Smooth muscle cell (in vitro differentiated cells): ENCODE data around the gene GSTT2B. TPM values are rescaled to one million over a fixed set of nuclear protein-coding genes. Genes with fewer than 3 reads are reported as not detected.
"Not testable (repeated sequence)": the region's sequence is repeated elsewhere in the genome, so short reads cannot be mapped to it uniquely, and the experiment has no call there.

Experiments
- DNase-seq: peaks from one replicate; lab custom pipeline; 2025; ENCODE audit not compliant: unreplicated experiment; lab: John Stamatoyannopoulos, UW
- H2AFZ ChIP-seq: fragments of 200-600 bp; sonication (generic); 2 replicates; pipeline ENCODE4 v1.6.0; 2016; ENCODE audit warnings: antibody characterized with exemption, low read depth, mild to moderate bottlenecking
- H3F3A ChIP-seq: fragments of 200-600 bp; sonication (generic); 2 replicates; pipeline ENCODE4 v1.6.0; 2017; ENCODE audit warnings: antibody characterized with exemption, low read depth
- H3K27ac ChIP-seq: fragments of 200-600 bp; sonication (generic); 2 replicates; pipeline ENCODE4 v1.5.1; 2016; ENCODE audit warnings: low read depth, mild to moderate bottlenecking
- H3K27me3 ChIP-seq: fragments of 200-600 bp; sonication (generic); 2 replicates; pipeline ENCODE4 v1.6.1; 2016; ENCODE audit warnings: low read depth, mild to moderate bottlenecking
- H3K36me3 ChIP-seq: fragments of 200-600 bp; sonication (generic); 2 replicates; pipeline ENCODE4 v1.5.1; 2016; ENCODE audit warnings: low read depth
- H3K4me1 ChIP-seq: fragments of 200-600 bp; sonication (generic); 2 replicates; pipeline ENCODE4 v1.5.1; 2016; ENCODE audit warnings: low read depth
- H3K4me2 ChIP-seq: fragments of 200-600 bp; sonication (generic); 2 replicates; pipeline ENCODE4 v1.6.0; 2016; ENCODE audit warnings: mild to moderate bottlenecking
- H3K4me3 ChIP-seq: fragments of 200-600 bp; sonication (generic); 2 replicates; pipeline ENCODE4 v1.5.1; 2016; ENCODE audit warnings: mild to moderate bottlenecking
- H3K79me2 ChIP-seq: fragments of 200-600 bp; sonication (generic); 2 replicates; pipeline ENCODE4 v1.6.0; 2016; ENCODE audit warnings: low read depth, mild to moderate bottlenecking
- H3K9ac ChIP-seq: fragments of 200-600 bp; sonication (generic); 2 replicates; pipeline ENCODE4 v1.6.0; 2016; ENCODE audit warnings: low read depth
- H3K9me3 ChIP-seq: fragments of 200-600 bp; sonication (generic); replicated peaks from 2 replicates; pipeline ENCODE4 v1.5.1; 2016; ENCODE audit warnings: low read depth
- H4K20me1 ChIP-seq: fragments of 200-600 bp; sonication (generic); 2 replicates; pipeline ENCODE4 v1.6.0; 2016; ENCODE audit warnings: low read depth
- CTCF ChIP-seq: fragments of 200-600 bp; sonication (generic); IDR thresholded peaks from 2 replicates; pipeline ENCODE4 v1.5.1; 2017; ENCODE audit warnings: borderline replicate concordance, mild to moderate bottlenecking, antibody characterized with exemption; ENCODE audit not compliant: insufficient read depth, poor library complexity, severe bottlenecking
- WGBS: methylation state at CpG from one replicate; pipeline ENCODE4 v1.1.7; 2016; ENCODE audit warnings: low lambda C conversion rate; 5-methylcytosine and 5-hydroxymethylcytosine counted together
- polyA plus RNA-seq: library from polyadenylated mRNA; unstranded; fragments of >200 nt; fragmentation: Nextera tagmentation; extraction: Ambion mirVana; gene quantifications from 2 replicates; pipeline ENCODE4 v1.2.1, GENCODE V29; 2016
- total RNA-seq: library from RNA; depleted of rRNA; stranded (reverse); fragments of >200 nt; gene quantifications from 2 replicates; pipeline ENCODE4 v1.2.3, GENCODE V29; 2014

Gene GSTT2B
- total and polyA plus RNA-seq, 2 experiments from 2014 or later = 2.0 TPM; not detected in 1

- Histone ChIP-seq H3K27me3 (no peaks in the 10 kb centered on the region), H3K4me3 (no peak overlapping the region), H3F3A (no peaks in the 10 kb centered on the region), H3K79me2 (no peaks in the 10 kb centered on the region), H4K20me1 (no peaks in the 10 kb centered on the region), H3K9me3 (no peaks in the 10 kb centered on the region), H3K36me3 (no peaks in the 10 kb centered on the region), H3K9ac (no peak overlapping the region), H3K4me1 (no peaks in the 10 kb centered on the region), H3K4me2 (no peak overlapping the region), H2AFZ (no peak overlapping the region), H3K27ac (no peak overlapping the region)
- DNase-seq = no peak
- WGBS = no CpG with 5 or more reads among the region's 6 CpGs
- TF ChIP-seq CTCF = no peak
Measured at GRCh38 chr22:23984430-23984829, 23.4 kb upstream of the GSTT2B start.

DNA sequence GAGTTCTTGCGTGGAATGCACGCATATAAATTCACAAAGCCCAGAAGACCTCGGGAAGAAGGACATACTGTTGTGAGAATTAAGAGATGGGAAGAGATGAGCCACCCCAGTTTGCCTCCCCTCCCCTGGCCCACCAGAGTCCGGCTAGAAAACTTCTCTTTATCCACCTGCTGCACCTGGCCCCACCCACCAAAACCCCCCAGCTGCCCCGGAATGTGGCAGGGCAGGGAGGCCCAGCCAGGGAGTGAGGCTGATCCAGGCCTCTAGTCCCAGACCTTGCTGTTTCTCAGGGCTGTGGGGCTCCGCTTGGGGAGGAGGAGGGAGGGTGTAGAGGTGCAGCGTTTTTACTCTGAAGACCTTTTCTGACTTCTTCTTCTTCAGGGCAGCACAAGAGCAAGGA, 19.6 kb upstream of the GSTT2B start:
- not testable (repeated sequence) for H3K9me3 ChIP-seq, H2AFZ ChIP-seq, H3K36me3 ChIP-seq, H4K20me1 ChIP-seq, H3K27ac ChIP-seq, H3K27me3 ChIP-seq, H3K4me3 ChIP-seq, H3K79me2 ChIP-seq, H3K4me1 ChIP-seq, DNase-seq, H3K9ac ChIP-seq, H3F3A ChIP-seq, H3K4me2 ChIP-seq
- no CpG with 5 or more reads among the region's 7 CpGs for WGBS

DNA sequence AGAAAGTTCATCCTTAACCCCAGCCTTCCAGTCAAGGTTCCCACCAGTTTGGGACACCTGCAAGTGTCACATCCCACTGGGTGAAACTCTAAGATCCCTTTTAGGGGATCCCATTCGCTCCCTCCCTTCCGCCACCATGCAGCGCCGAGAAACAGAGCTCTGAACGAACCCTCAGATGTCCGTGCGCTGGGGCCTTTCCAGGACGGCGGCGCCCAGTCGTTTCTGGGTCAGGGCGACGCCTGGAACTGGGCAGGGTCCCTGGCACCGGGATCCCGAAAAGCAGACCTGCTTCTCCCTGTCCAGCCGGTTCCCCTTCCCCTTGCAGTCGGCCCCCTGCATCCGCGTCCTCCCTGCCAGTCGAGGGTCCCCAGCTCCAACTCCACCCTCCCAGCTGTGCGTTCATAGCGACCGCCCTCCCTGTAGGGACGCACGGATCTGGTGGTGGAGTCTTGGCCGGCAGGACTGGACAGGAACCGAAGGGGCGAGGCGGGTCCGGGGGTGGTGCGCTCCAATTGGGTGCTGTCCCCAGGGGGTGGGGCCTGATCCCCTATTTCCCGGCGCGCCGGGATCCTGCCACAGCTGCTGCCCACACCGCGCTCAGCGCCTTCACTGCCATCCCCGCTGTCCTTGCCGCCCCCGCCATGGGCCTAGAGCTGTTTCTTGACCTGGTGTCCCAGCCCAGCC, 18.7 kb upstream of the GSTT2B start, which contains the start of gene GSTT2:
Gene GSTT2, plus strand, starts transcription at position 578 of the 684 bp plus-strand sequence.
- H4K20me1 ChIP-seq, H3K27me3 ChIP-seq, H3K9me3 ChIP-seq, H3K36me3 ChIP-seq, H2AFZ ChIP-seq, DNase-seq, H3K4me2 ChIP-seq, H3F3A ChIP-seq, H3K9ac ChIP-seq, H3K4me1 ChIP-seq, H3K4me3 ChIP-seq, H3K27ac ChIP-seq, H3K79me2 ChIP-seq: not testable (repeated sequence)
- no CpG with 5 or more reads among the region's 41 CpGs for WGBS

GRCh38 chr22:23977304-23977703, 16.3 kb upstream of the GSTT2B start:
- not testable (repeated sequence) for H3K9ac ChIP-seq, H3K36me3 ChIP-seq, H3K27ac ChIP-seq, H3K79me2 ChIP-seq, H3K9me3 ChIP-seq, H4K20me1 ChIP-seq, DNase-seq, H3K4me1 ChIP-seq, H3K27me3 ChIP-seq, H3F3A ChIP-seq, H3K4me2 ChIP-seq, H2AFZ ChIP-seq, H3K4me3 ChIP-seq
- WGBS = 93% methylated on average over 7 of the region's 12 CpGs

GRCh38 chr22:23974836-23975352, 13.9 kb upstream of the GSTT2B start:
- not testable (repeated sequence) for H3K27me3 ChIP-seq, H3K4me3 ChIP-seq, H3F3A ChIP-seq, H3K9me3 ChIP-seq, H3K79me2 ChIP-seq, H3K36me3 ChIP-seq, H3K4me1 ChIP-seq, H3K4me2 ChIP-seq, DNase-seq, H3K9ac ChIP-seq, H4K20me1 ChIP-seq, H3K27ac ChIP-seq, H2AFZ ChIP-seq
- no CpG with 5 or more reads among the region's 27 CpGs for WGBS

- H2AFZ ChIP-seq, H3K4me1 ChIP-seq, H3K4me2 ChIP-seq, H3K9me3 ChIP-seq, H3K4me3 ChIP-seq, H3K27me3 ChIP-seq, H3K79me2 ChIP-seq, H4K20me1 ChIP-seq, DNase-seq, H3F3A ChIP-seq, H3K36me3 ChIP-seq, H3K27ac ChIP-seq, H3K9ac ChIP-seq: not testable (repeated sequence)
- WGBS = no CpG with 5 or more reads among the region's 29 CpGs
Measured at GRCh38 chr22:23974345-23974744, 13.3 kb upstream of the GSTT2B start, which contains the start of gene DDT. Gene DDT (minus strand): TSS chr22:23974441. CDS start chr22:23974414, 27 bp downstream.

- WGBS = 100% methylated on average over 3 of the region's 3 CpGs
- not testable (repeated sequence) for H3K4me3 ChIP-seq, H3F3A ChIP-seq, H2AFZ ChIP-seq, H3K27me3 ChIP-seq, H3K4me2 ChIP-seq, H3K36me3 ChIP-seq, H3K9me3 ChIP-seq, H3K79me2 ChIP-seq, H4K20me1 ChIP-seq, DNase-seq, H3K9ac ChIP-seq, H3K4me1 ChIP-seq, H3K27ac ChIP-seq
Measured at GRCh38 chr22:23971927-23972326, 10.9 kb upstream of the GSTT2B start.
